HepG2 (cell line): ENCODE measurements around the gene CRY1. TPM values are rescaled to one million over a fixed set of nuclear protein-coding genes. Genes with fewer than 3 reads are reported as not detected.

Experiments used
- AGO2 ChIP-seq: fragments of 200-400 bp; formaldehyde crosslinking; optimal IDR thresholded peaks from 2 replicates; pipeline ENCODE3; 2017; ENCODE audit warnings: mild to moderate bottlenecking, low read depth, low read length, moderate library complexity
- BCL3 ChIP-seq: sonication (generic); formaldehyde crosslinking; IDR thresholded peaks from 2 replicates; pipeline ENCODE4 v1.5.1; 2020; ENCODE audit warnings: mild to moderate bottlenecking, missing genetic modification reagents, moderate library complexity
- DRAP1 ChIP-seq: IDR thresholded peaks from 2 replicates; pipeline ENCODE4 v1.6.1; 2016; ENCODE audit warnings: missing genetic modification reagents, missing compliant biosample characterization
- FOSL1 ChIP-seq: sonication (generic); formaldehyde crosslinking; IDR thresholded peaks from 2 replicates; pipeline ENCODE4 v1.9.0; 2021; ENCODE audit warnings: missing genetic modification reagents, borderline replicate concordance
- FOXO4 ChIP-seq: sonication (generic); formaldehyde crosslinking; conservative IDR thresholded peaks from 2 replicates; pipeline ENCODE4 v1.8.1; 2023; ENCODE audit warnings: missing genetic modification reagents
- GATAD2A ChIP-seq: IDR thresholded peaks from 2 replicates; pipeline ENCODE4 v1.6.1; 2016
- MBD4 ChIP-seq: IDR thresholded peaks from 2 replicates; pipeline ENCODE4 v1.6.1; 2012; ENCODE audit warnings: low read length, inconsistent platforms, borderline replicate concordance
- MYC ChIP-seq: sonication (generic); formaldehyde crosslinking; IDR thresholded peaks from 2 replicates; pipeline ENCODE4 v1.9.0; 2021; ENCODE audit warnings: missing genetic modification reagents, borderline replicate concordance
- RORA ChIP-seq: sonication (generic); formaldehyde crosslinking; IDR thresholded peaks from 2 replicates; pipeline ENCODE4 v1.5.0; 2020; ENCODE audit warnings: mild to moderate bottlenecking, missing genetic modification reagents, moderate library complexity
- RXRA ChIP-seq: sonication (generic); formaldehyde crosslinking; IDR thresholded peaks from 2 replicates; pipeline ENCODE4 v1.5.1; 2020; ENCODE audit warnings: missing genetic modification reagents
- ZNF121 ChIP-seq: sonication (generic); formaldehyde crosslinking; IDR thresholded peaks from 2 replicates; pipeline ENCODE4 v1.5.0; 2020; ENCODE audit warnings: mild to moderate bottlenecking, missing genetic modification reagents
- ZNF407 ChIP-seq: sonication (generic); formaldehyde crosslinking; IDR thresholded peaks from one replicate; pipeline ENCODE4 v1.5.1; 2020; ENCODE audit warnings: mild to moderate bottlenecking, missing genetic modification reagents; ENCODE audit errors: not compliant biosample characterization
- ZNF432 ChIP-seq: sonication (generic); formaldehyde crosslinking; IDR thresholded peaks from 2 replicates; pipeline ENCODE4 v1.5.0; 2020; ENCODE audit warnings: missing genetic modification reagents, mild to moderate bottlenecking, borderline replicate concordance
- ZNF558 ChIP-seq: sonication (generic); formaldehyde crosslinking; IDR thresholded peaks from 2 replicates; pipeline ENCODE4 v1.9.0; 2022; ENCODE audit warnings: mild to moderate bottlenecking, missing genetic modification reagents, borderline replicate concordance
- ZNF644 ChIP-seq: IDR thresholded peaks from 2 replicates; pipeline ENCODE4 v1.6.1; 2016; ENCODE audit warnings: low read depth
- ZNF790 ChIP-seq: sonication (generic); formaldehyde crosslinking; IDR thresholded peaks from 2 replicates; pipeline ENCODE4 v1.8.0; 2022; ENCODE audit warnings: missing genetic modification reagents, mild to moderate bottlenecking, borderline replicate concordance
- polyA plus RNA-seq, 8 experiments: library from polyadenylated mRNA; depleted of rRNA in 3 of 8; stranded (reverse) in 7 of 8; unstranded in 1 of 8; fragments of >200 nt; fragmentation: Illumina TruSeq in 4 of 8; extraction: Trizol in 4 of 8; gene quantifications; 2 replicates each; pipeline versions ENCODE4 v1.2.1 to v1.2.3, GENCODE V29; 2011 to 2016; ENCODE audit warnings: low read depth in 4 of 8, missing spikeins in 1 of 8, mixed read lengths in 1 of 8; ENCODE audit not compliant: insufficient read depth in 1 of 8
- total RNA-seq, 5 experiments: library from RNA; depleted of rRNA; stranded (reverse); fragments of >200 nt; fragmentation: Illumina TruSeq; extraction: Trizol; gene quantifications; 2 replicates each; pipeline ENCODE4 v1.2.3, GENCODE V29; 2016; ENCODE audit warnings: low read depth in 1 of 5
- TF ChIP-seq, protein P1 (sequence below): sonication (generic); formaldehyde crosslinking; conservative IDR thresholded peaks from 2 replicates; pipeline ENCODE4 v1.8.0; 2022; ENCODE audit warnings: missing genetic modification reagents

Gene CRY1
- total and polyA plus RNA-seq, 2 of the 13 experiments (the other 11 are each of a cell fraction or from before 2014, with no cell fraction given) = 11.4 to 13.9 TPM

- TF ChIP-seq FOXO4 = no peak
- TF ChIP-seq RORA (CRISPR knock-in tag) = no peak
- TF ChIP-seq RXRA (CRISPR knock-in tag) = no peak
- TF ChIP-seq ZNF407 = no peak
- TF ChIP-seq ZNF644 = no peak
- TF ChIP-seq, protein P1, sequence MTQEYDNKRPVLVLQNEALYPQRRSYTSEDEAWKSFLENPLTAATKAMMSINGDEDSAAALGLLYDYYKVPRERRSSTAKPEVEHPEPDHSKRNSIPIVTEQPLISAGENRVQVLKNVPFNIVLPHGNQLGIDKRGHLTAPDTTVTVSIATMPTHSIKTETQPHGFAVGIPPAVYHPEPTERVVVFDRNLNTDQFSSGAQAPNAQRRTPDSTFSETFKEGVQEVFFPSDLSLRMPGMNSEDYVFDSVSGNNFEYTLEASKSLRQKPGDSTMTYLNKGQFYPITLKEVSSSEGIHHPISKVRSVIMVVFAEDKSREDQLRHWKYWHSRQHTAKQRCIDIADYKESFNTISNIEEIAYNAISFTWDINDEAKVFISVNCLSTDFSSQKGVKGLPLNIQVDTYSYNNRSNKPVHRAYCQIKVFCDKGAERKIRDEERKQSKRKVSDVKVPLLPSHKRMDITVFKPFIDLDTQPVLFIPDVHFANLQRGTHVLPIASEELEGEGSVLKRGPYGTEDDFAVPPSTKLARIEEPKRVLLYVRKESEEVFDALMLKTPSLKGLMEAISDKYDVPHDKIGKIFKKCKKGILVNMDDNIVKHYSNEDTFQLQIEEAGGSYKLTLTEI (CRISPR knock-in tag) = no peak
- peak; percentile 19; the same call in 1 of the 2 replicates for TF ChIP-seq FOSL1 (CRISPR knock-in tag)
- no peak for TF ChIP-seq ZNF558
- TF ChIP-seq MBD4 = 0 out of 2 replicates have a peak, but pooled peaks have one; percentile 63
- TF ChIP-seq AGO2 = no peak
- TF ChIP-seq BCL3 (CRISPR knock-in tag) = no peak
- TF ChIP-seq DRAP1 (CRISPR knock-in tag) = 0 out of 2 replicates have a peak, but pooled peaks have one; percentile 20
- no peak for TF ChIP-seq ZNF790 (CRISPR knock-in tag)
- TF ChIP-seq ZNF121 (CRISPR knock-in tag) = no peak
- TF ChIP-seq GATAD2A = peak; percentile 82
- no peak for TF ChIP-seq MYC
- TF ChIP-seq ZNF432 (CRISPR knock-in tag) = no peak
Measured at GRCh38 chr12:106974511-106974910, 118.8 kb downstream of the CRY1 start (continued).
